ENCODE data around the gene PPIL4. TPM values are rescaled to one million over a fixed set of nuclear protein-coding genes. Genes with fewer than 3 reads are reported as not detected.

The PPIL4 gene
- total RNA-seq, 4 donors from 2014 or later, result 21.3 to 38.3 (median 31.4) TPM

GRCh38 chr6:149482545-149483333 lies 63.1 kb downstream of the PPIL4 start:
- no peak for TF ChIP-seq CTCF (IDR thresholded peaks at IDR 0.05; ENCODE audit: low read depth)

- no peak for TF ChIP-seq CTCF (IDR thresholded peaks at IDR 0.05; ENCODE audit: low read depth)
These were observed 65.2 kb downstream of the PPIL4 start for GRCh38 chr6:149480502-149481280.

- no peak for TF ChIP-seq CTCF (IDR thresholded peaks at IDR 0.05; ENCODE audit: low read depth)
These were observed 67.1 kb downstream of the PPIL4 start for GRCh38 chr6:149478631-149479314.

- TF ChIP-seq CTCF (IDR thresholded peaks at IDR 0.05; ENCODE audit: low read depth), result no peak
These were observed 68.3 kb downstream of the PPIL4 start for GRCh38 chr6:149477544-149477943.

GRCh38 chr6:149476789-149477455 lies 68.9 kb downstream of the PPIL4 start:
- no peak for TF ChIP-seq CTCF (IDR thresholded peaks at IDR 0.05; ENCODE audit: low read depth)

GRCh38 chr6:149474108-149474935 lies 71.5 kb downstream of the PPIL4 start:
- no peak for TF ChIP-seq CTCF (IDR thresholded peaks at IDR 0.05; ENCODE audit: low read depth)
